Epithelial cell of proximal tubule (primary cell): Measurements from ENCODE around the gene PTPN1. TPM values are rescaled to one million over a fixed set of nuclear protein-coding genes. Genes with fewer than 3 reads are reported as not detected.
"Not testable (repeated sequence)": the region's sequence is repeated elsewhere in the genome, so short reads cannot be mapped to it uniquely, and the experiment has no call there.

Source experiments
- DNase-seq: peaks from one replicate; pipeline ENCODE4 v3.0.0-alpha.2; 2011; ENCODE audit warnings: low read depth
- H3K4me3 ChIP-seq: 2 replicates; pipeline ENCODE4 v1.5.1; 2011; ENCODE audit warnings: low read depth, mild to moderate bottlenecking, low read length
- CTCF ChIP-seq: conservative IDR thresholded peaks from 2 replicates; pipeline ENCODE4 v1.5.1; 2012; ENCODE audit warnings: low read depth, mild to moderate bottlenecking, low read length
- total RNA-seq: library from RNA; depleted of rRNA; stranded (reverse); fragments of >200 nt; gene quantifications from 2 replicates; pipeline ENCODE4 v1.2.3, GENCODE V29; 2015

Gene PTPN1
- total RNA-seq, 1 donor from 2014 or later = 41.7 TPM

- TF ChIP-seq CTCF = no peak
- no peak for DNase-seq
- no peak overlapping the region for H3K4me3 ChIP-seq
These were observed 37.2 kb upstream of the PTPN1 start for GRCh38 chr20:50472693-50473664.

- not testable (repeated sequence) for DNase-seq, H3K4me3 ChIP-seq
These were observed 35.8 kb upstream of the PTPN1 start for GRCh38 chr20:50474356-50474755.

- H3K4me3 ChIP-seq = no peak overlapping the region
- peak; percentile 54 for DNase-seq
- no peak for TF ChIP-seq CTCF
These were observed 34.4 kb upstream of the PTPN1 start for GRCh38 chr20:50475681-50476292.

- no peak overlapping the region for H3K4me3 ChIP-seq
- TF ChIP-seq CTCF = no peak
- DNase-seq = no peak
These were observed 32.8 kb upstream of the PTPN1 start for GRCh38 chr20:50477239-50477872.

- TF ChIP-seq CTCF = peak; percentile 77
- no peak for DNase-seq
- H3K4me3 ChIP-seq = no peak overlapping the region
These were observed 31.8 kb upstream of the PTPN1 start for GRCh38 chr20:50478162-50478990.

GRCh38 chr20:50481741-50482140, 28.4 kb upstream of the PTPN1 start:
- no peak for TF ChIP-seq CTCF
- H3K4me3 ChIP-seq = no peak overlapping the region
- no peak for DNase-seq
